GM18498 (cell line): ENCODE results near the gene ABHD5.

ENCODE experiments used
- ATAC-seq: cut with Tn5 transposase; IDR thresholded peaks from one replicate; pipeline ENCODE4 v1.9.1; 2021; ENCODE audit warnings: mild to moderate bottlenecking, moderate library complexity; ENCODE audit not compliant: unreplicated experiment

Gene ABHD5

DNA sequence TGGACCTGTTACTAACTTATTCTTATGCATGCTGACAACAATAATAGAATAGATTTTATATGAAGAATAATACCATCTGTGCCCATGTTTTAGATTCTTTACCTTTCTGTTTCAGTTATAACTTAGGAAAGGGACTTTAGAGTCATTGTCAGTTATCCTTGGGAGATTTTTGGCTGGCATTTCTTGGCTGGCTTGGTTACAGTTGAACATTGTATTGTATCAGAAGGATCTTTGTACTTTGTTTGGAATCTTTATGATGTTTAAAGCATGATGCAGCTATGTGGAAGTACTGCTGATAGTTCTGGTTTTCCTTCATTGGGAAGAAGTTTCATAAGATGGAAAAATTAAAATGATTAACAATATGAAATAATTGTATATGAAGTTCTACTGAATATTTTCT, 19.9 kb downstream of the ABHD5 start:
- no peak for ATAC-seq

DNA sequence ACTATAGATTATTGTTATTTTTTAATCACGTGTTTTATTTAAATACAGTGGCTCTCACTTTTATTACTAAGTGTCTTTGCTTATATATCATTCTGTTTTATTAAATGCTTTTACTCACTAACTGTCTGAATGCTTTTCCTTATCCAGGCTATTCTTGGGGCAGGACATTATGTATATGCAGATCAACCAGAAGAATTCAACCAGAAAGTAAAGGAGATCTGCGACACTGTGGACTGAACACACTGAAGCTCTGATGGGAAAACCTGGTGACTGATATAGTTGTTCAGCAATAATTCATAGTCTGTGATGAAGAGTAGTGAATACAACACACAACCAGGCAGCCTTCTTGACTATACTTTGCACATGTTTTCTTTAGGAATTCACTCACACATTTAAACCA, 27.6 kb downstream of the ABHD5 start:
- ATAC-seq = no peak

DNA sequence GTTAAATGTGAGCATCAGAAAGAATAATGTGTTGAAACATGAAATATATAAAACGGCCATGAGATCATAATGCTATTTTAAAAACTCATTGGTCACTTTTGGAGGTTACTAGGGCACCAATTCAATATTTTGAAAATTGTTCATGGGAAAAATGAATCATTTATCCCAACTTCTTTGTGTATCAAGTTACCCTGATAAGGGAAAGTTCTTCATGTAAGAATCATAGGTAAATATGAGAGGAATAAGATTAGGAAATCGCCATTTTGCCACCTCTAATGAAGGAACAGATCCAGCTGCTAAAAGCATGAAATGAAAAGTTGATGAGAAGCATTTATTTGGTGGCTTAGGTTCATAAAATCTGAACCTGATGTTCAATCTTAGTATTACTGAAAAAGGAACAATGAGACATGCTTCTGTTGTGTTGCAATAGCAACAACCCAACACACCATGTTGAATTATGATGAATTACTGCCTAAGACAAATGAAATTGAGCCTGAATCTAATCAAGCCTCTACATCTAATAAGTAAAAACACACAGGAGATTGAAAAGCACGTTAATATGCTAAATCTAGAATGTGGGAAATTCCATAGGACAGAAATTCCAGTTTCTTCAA, 32.5 kb downstream of the ABHD5 start:
- no peak for ATAC-seq

DNA sequence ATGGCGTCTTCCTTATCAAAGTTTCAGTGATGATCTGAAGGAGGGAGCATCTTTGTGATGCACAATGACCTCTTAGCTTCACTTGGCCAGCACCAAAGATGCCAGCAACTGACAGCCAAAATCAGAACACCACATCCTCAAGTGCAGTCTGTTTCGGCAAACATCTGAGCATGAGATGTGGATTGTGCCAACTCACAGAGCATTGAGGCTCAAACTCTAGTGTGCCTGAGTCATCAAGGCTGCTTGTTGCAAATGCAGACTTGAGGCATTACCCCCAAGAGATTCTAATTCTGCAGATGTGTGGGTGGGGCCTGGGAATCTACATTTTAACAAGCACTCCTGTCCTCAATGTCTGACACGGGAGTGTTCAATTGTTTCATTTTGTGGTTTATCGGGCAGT, 35.8 kb downstream of the ABHD5 start:
- no peak for ATAC-seq

DNA sequence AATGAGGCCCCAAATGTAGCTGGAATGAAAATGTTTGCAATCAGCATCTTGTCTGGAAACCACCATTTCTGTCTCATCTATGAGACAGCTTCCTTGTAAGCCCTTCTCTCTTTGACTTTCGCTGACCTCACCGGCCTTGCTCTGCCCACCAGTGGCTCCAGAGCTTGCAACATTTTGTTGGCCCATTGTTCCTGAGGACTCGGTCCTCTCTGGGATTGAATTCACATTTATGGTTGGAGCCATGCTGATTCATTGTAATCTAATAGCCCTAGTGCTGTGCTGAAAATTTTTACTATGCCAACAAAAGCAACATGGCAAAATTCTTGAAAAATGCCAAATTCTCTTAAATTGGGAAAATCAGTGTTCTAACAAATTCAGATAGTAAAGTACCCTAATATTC, 37.2 kb downstream of the ABHD5 start:
- no peak for ATAC-seq

- no peak for ATAC-seq
These were observed 37.7 kb downstream of the ABHD5 start for GRCh38 chr3:43728476-43728875.

- no peak for ATAC-seq
These were observed 38.2 kb downstream of the ABHD5 start for GRCh38 chr3:43728947-43729346.

DNA sequence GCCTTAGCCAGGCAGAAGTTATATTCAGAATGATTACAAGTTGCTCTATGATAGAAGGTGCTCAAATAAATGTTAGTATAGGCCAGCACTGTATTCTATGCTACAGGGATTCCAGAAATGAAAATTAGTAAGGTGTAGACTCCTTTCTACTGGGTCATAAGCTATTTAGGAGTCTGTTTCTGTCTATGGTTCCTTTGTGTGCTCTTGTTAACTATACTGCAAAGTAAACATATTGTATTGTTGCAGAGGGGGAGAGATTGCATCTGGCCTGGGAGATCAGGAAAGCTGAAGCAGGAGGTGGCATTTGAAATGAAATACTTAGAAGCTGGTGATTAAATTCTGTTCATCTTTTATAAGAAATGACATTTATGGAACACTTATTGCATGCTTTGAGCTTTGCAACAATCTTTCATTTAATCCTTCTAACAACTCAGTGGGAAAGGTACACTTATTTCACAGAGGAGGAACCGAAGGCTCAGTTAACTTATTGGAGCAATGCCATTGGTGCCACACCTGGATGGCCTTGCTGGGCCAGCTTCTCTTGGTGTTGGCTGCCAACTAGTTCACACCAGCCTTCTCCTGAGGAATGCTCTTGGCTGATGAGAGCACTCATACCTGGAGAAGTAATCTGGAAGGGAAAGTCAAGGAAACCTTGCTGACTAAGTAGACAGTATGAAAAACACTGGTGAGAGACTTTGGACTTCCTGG, 39.1 kb downstream of the ABHD5 start:
- ATAC-seq = no peak

GRCh38 chr3:43732747-43733425, 42.1 kb downstream of the ABHD5 start:
- no peak for ATAC-seq

DNA sequence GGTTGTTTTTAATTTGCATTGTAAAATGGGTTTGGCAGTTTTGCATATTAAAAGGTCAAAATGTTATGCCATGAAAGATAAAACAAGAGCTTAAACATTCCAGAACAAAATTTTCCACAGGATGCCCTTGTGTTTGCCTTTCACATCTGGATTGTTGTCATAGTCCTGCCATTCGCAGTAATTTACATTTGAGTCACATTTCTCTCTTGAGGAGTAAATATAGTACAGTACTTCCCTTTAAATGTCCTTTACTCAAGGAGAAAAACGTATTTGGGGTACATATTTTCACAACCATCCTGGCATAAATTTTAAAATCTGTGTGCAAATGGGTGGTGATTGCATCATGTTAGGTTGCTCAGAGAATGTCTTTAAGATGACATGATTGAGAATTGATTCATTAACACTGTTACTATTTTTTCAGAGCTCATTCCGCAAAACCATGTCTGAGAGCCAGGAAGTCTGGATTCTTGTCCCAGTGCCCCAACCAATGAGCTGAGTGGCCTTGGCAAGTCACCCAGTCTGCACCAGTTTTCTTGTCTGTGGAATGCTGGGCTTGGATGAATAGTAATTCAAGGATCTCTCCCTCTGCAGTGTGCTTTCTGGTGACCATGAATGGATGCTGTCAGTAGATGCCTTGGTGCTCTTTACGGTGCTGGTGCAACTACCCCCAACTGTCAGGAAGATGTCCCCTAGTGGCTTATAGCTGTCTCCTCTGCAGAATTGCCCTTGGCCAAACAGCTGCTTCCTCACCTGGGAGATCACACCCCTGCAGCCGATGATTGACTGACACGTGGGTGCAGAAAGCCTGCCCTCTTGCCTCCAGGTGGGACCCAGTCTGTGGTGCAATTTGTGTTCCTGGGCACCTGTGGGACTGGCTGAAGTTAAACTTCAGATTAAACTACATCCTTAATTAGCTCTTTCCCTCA, 43.0 kb downstream of the ABHD5 start:
- ATAC-seq = no peak

GRCh38 chr3:43734685-43735084, 43.9 kb downstream of the ABHD5 start:
- ATAC-seq = no peak

GRCh38 chr3:43735618-43736017, 44.9 kb downstream of the ABHD5 start:
- ATAC-seq = no peak

GRCh38 chr3:43736558-43737440, 46.1 kb downstream of the ABHD5 start:
- no peak for ATAC-seq

GRCh38 chr3:43738305-43738704, 47.6 kb downstream of the ABHD5 start:
- ATAC-seq = no peak

- ATAC-seq = no peak
These were observed 52.2 kb downstream of the ABHD5 start for GRCh38 chr3:43742920-43743319.

- ATAC-seq = no peak
These were observed 56.9 kb downstream of the ABHD5 start for GRCh38 chr3:43747641-43748040.

DNA sequence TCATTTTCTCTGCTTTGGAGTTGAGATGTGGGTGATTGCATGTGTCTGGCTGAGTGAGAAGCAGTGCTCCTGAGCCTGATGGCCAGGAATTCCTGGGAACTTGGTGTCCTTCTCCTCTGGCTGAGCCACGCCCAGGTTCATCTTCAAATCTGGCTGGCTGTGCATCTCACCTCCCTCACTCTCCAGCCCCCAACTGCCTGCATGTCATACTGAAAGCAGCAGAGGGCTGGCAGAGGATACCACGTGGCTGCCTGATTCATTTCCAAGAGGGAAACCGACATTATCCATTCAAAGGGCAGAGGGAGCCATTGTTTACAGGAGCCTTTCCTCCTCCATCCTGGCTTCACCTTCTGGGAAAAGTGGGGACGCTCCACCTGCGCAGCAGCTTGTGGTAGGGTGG, 57.4 kb downstream of the ABHD5 start:
- ATAC-seq = no peak

GRCh38 chr3:43748645-43749044, 57.9 kb downstream of the ABHD5 start:
- ATAC-seq = no peak

GRCh38 chr3:43752905-43753304, 62.2 kb downstream of the ABHD5 start:
- no peak for ATAC-seq
